Transverse colon (tissue), 4 donors: Measurements from ENCODE around the gene ATP5MC2.

ENCODE experiments used
- CTCF ChIP-seq, 5 experiments: fragments of 200-600 bp in 3 of 5; fragments of 450-650 bp in 2 of 5; sonication (generic) in 3 of 5; IDR thresholded peaks; 1 replicate in 2 of 5; 2 replicates in 3 of 5; pipeline ENCODE4 v1.5.1; 2016 to 2017; ENCODE audit warnings: antibody characterized with exemption in 5 of 5, inconsistent platforms in 3 of 5, mild to moderate bottlenecking in 2 of 5, moderate library complexity in 1 of 5
- POLR2A ChIP-seq: fragments of 450-650 bp; IDR thresholded peaks from one replicate; pipeline ENCODE4 v1.6.1; 2016; ENCODE audit warnings: antibody characterized with exemption, mild to moderate bottlenecking, moderate library complexity
- POLR2AphosphoS5 ChIP-seq, 3 donors: sonication (generic); formaldehyde crosslinking; IDR thresholded peaks; one replicate each; pipeline ENCODE4 v1.6.1; 2016; ENCODE audit warnings: antibody characterized with exemption in 3 of 3

- TF ChIP-seq CTCF (IDR thresholded peaks at IDR 0.05) (no peak), POLR2A (no peak), POLR2AphosphoS5 (IDR thresholded peaks at IDR 0.05) (no peak)
Observed at GRCh38 chr12:53618275-53618674, 57.6 kb downstream of the ATP5MC2 start.
